D721Med (cell line): Measurements from ENCODE around the gene POMP.

Experiments used
- DNase-seq: peaks from one replicate; pipeline ENCODE4 v3.0.0; 2011; ENCODE audit warnings: low spot score; ENCODE audit not compliant: insufficient read length
- FAIRE-seq: peaks from 2 replicates; lab custom pipeline; 2011; peaks lifted over from hg19 to GRCh38; lab: Jason Lieb, UNC
- CTCF ChIP-seq: IDR thresholded peaks from 2 replicates; pipeline ENCODE4 v1.5.1; 2012; ENCODE audit warnings: mild to moderate bottlenecking, control low read depth; ENCODE audit not compliant: insufficient read depth; ENCODE audit errors: missing control alignments

The POMP gene

GRCh38 chr13:28710161-28710560, 51.2 kb downstream of the POMP start:
- TF ChIP-seq CTCF: no peak
- FAIRE-seq (no peak), DNase-seq (no peak)

- no peak for DNase-seq
- FAIRE-seq: no peak
- TF ChIP-seq CTCF: no peak
Observed at GRCh38 chr13:28714651-28715050, 55.7 kb downstream of the POMP start.

- no peak for TF ChIP-seq CTCF
- FAIRE-seq: no peak
- no peak for DNase-seq
Observed at GRCh38 chr13:28716511-28716910, 57.6 kb downstream of the POMP start.

- TF ChIP-seq CTCF: no peak
- DNase-seq: no peak
- no peak for FAIRE-seq
Observed at GRCh38 chr13:28717170-28717569, 58.2 kb downstream of the POMP start.

GRCh38 chr13:28718196-28718542, 59.2 kb downstream of the POMP start:
- DNase-seq (no peak), FAIRE-seq (no peak)
- no peak for TF ChIP-seq CTCF

GRCh38 chr13:28718543-28719226, 59.8 kb downstream of the POMP start, which contains the start of gene SLC46A3:
TSS of gene SLC46A3 (minus strand) at chr13:28718970. CDS start at chr13:28717998, 972 bp downstream.
- no peak for TF ChIP-seq CTCF
- DNase-seq (peak; percentile 87), FAIRE-seq (no peak)

GRCh38 chr13:28719227-28720055, 60.5 kb downstream of the POMP start:
- DNase-seq (no peak), FAIRE-seq (no peak)
- TF ChIP-seq CTCF: no peak
